A549 (cell line): Measurements from ENCODE around the gene GPX5. TPM values are rescaled to one million over a fixed set of nuclear protein-coding genes. Genes with fewer than 3 reads are reported as not detected.

Experiments
- ATAC-seq, 2 experiments: fragments of 200-7000 bp in 1 of 2; fragments of >200 bp in 1 of 2; cut with Nextera tagmentation in 1 of 2; cut with Tn5 transposase in 1 of 2; 3 replicates each; pipeline versions ENCODE4 v1.8.0 to v1.9.1; 2018 to 2020; ENCODE audit warnings: mild to moderate bottlenecking in 1 of 2, moderate library complexity in 1 of 2
- CTCF ChIA-PET: fragments of 300-600 bp; sonication (Branson Sonifier 250); formaldehyde crosslinking; extraction: SDS; loops from one replicate; lab custom pipeline; 2021; ENCODE audit warnings: antibody characterized with exemption, inconsistent platforms; lab: Yijun Ruan, JAX
- POLR2A ChIA-PET: fragments of 350-600 bp; formaldehyde crosslinking; extraction: SDS; loops from one replicate; lab custom pipeline; 2021; ENCODE audit warnings: antibody characterized with exemption, inconsistent platforms; lab: Yijun Ruan, JAX
- DNase-seq, 2 experiments: peaks; one replicate each; pipeline versions ENCODE4 v3.0.0 to v3.0.0-alpha.2; 2011 to 2016; ENCODE audit warnings: low read depth in 1 of 2, low spot score in 1 of 2
- FAIRE-seq: peaks from 2 replicates; lab custom pipeline; 2011; peaks lifted over from hg19 to GRCh38; lab: Jason Lieb, UNC
- H3K27ac ChIP-seq, 2 experiments: fragments of >200 bp; sonication (Bioruptor Twin); formaldehyde crosslinking; 3 replicates each; pipeline ENCODE4 v1.5.1; 2016 to 2017
- H3K4me1 ChIP-seq: fragments of >200 bp; sonication (Bioruptor Twin); formaldehyde crosslinking; 3 replicates; pipeline ENCODE4 v1.6.1; 2016
- H3K4me2 ChIP-seq: fragments of >200 bp; sonication (Bioruptor Twin); formaldehyde crosslinking; 3 replicates; pipeline ENCODE4 v1.6.1; 2016
- H3K4me3 ChIP-seq: fragments of >200 bp; sonication (Bioruptor Twin); formaldehyde crosslinking; 3 replicates; pipeline ENCODE4 v1.5.1; 2016
- H3K9me3 ChIP-seq: fragments of >200 bp; sonication (Bioruptor Twin); formaldehyde crosslinking; 3 replicates; pipeline ENCODE4 v1.6.1; 2016
- ATOH8 ChIP-seq: fragments of 250-450 bp; sonication (Bioruptor Pico); IDR thresholded peaks from 2 replicates; pipeline ENCODE4 v1.5.0; 2020; ENCODE audit warnings: low read depth, mild to moderate bottlenecking, moderate library complexity
- CHD4 ChIP-seq: fragments of 200-600 bp; sonication (generic); IDR thresholded peaks from 2 replicates; pipeline ENCODE4 v1.6.1; 2016; ENCODE audit warnings: antibody characterized with exemption, mild to moderate bottlenecking, borderline replicate concordance
- CTCF ChIP-seq: fragments of >200 bp; sonication (Bioruptor Twin); formaldehyde crosslinking; IDR thresholded peaks from 3 replicates; pipeline ENCODE4 v1.5.1; 2016
- ELK1 ChIP-seq: fragments of 150-350 bp; IDR thresholded peaks from 2 replicates; pipeline ENCODE4 v1.6.1; 2014; ENCODE audit warnings: low read depth, mild to moderate bottlenecking, low read length
- FOSB ChIP-seq: fragments of 250-450 bp; sonication (Bioruptor Pico); IDR thresholded peaks from 2 replicates; pipeline ENCODE4 v1.5.0; 2020; ENCODE audit warnings: mild to moderate bottlenecking, moderate library complexity
- GATA3 ChIP-seq: IDR thresholded peaks from 2 replicates; pipeline ENCODE4 v1.6.1; 2012; ENCODE audit warnings: borderline replicate concordance
- HES2 ChIP-seq: fragments of >200 bp; sonication (Bioruptor Twin); formaldehyde crosslinking; IDR thresholded peaks from 2 replicates; pipeline ENCODE4 v1.6.1; 2016
- HMGXB4 ChIP-seq: fragments of 250-450 bp; sonication (Bioruptor Pico); IDR thresholded peaks from 2 replicates; pipeline ENCODE4 v1.5.0; 2021; ENCODE audit warnings: mild to moderate bottlenecking, moderate library complexity, borderline replicate concordance
- HOXB13 ChIP-seq: fragments of 250-450 bp; sonication (Bioruptor Pico); IDR thresholded peaks from 2 replicates; pipeline ENCODE4 v1.5.0; 2020; ENCODE audit warnings: low read depth, mild to moderate bottlenecking, moderate library complexity
- HOXB5 ChIP-seq: fragments of 250-450 bp; sonication (Bioruptor Pico); IDR thresholded peaks from 2 replicates; pipeline ENCODE4 v1.5.0; 2020; ENCODE audit warnings: mild to moderate bottlenecking, moderate library complexity
- KDM1A ChIP-seq: fragments of 200-600 bp; sonication (generic); IDR thresholded peaks from 2 replicates; pipeline ENCODE4 v1.6.1; 2016; ENCODE audit warnings: low read depth, mild to moderate bottlenecking
- MAFK ChIP-seq: fragments of 450-650 bp; IDR thresholded peaks from 2 replicates; pipeline ENCODE4 v1.6.1; 2014; ENCODE audit not compliant: partially characterized antibody
- MAX ChIP-seq: IDR thresholded peaks from 2 replicates; pipeline ENCODE4 v1.6.1; 2012
- NFE2L2 ChIP-seq: fragments of 150-350 bp; conservative IDR thresholded peaks from 2 replicates; pipeline ENCODE4 v1.6.1; 2014; ENCODE audit warnings: low read length
- NR3C1 ChIP-seq: fragments of >200 bp; sonication (Bioruptor Twin); formaldehyde crosslinking; IDR thresholded peaks from 3 replicates; pipeline ENCODE4 v1.6.1; 2017
- POLR2A ChIP-seq: IDR thresholded peaks from 2 replicates; pipeline ENCODE4 v1.6.1; 2012; ENCODE audit warnings: mild to moderate bottlenecking, low read length
- RAD21 ChIP-seq, 2 experiments: fragments of >200 bp in 1 of 2; sonication (Bioruptor Twin) in 1 of 2; formaldehyde crosslinking in 1 of 2; IDR thresholded peaks in 1 of 2; conservative IDR thresholded peaks in 1 of 2; 2 replicates in 1 of 2; 3 replicates in 1 of 2; pipeline ENCODE4 v1.6.1; 2012 to 2018; ENCODE audit warnings: inconsistent platforms in 1 of 2
- SMC3 ChIP-seq: fragments of >200 bp; sonication (Bioruptor Twin); formaldehyde crosslinking; IDR thresholded peaks from 3 replicates; pipeline ENCODE4 v1.6.1; 2018; ENCODE audit warnings: inconsistent platforms
- SREBF2 ChIP-seq: fragments of 450-650 bp; IDR thresholded peaks from 2 replicates; pipeline ENCODE4 v1.6.1; 2014; ENCODE audit warnings: mild to moderate bottlenecking, moderate library complexity
- USF2 ChIP-seq: fragments of 450-650 bp; IDR thresholded peaks from 2 replicates; pipeline ENCODE4 v1.6.1; 2014; ENCODE audit warnings: antibody characterized with exemption
- ZC3H11A ChIP-seq: fragments of 450-650 bp; IDR thresholded peaks from 2 replicates; pipeline ENCODE4 v1.6.1; 2014; ENCODE audit warnings: antibody characterized with exemption, mild to moderate bottlenecking
- ZFP36 ChIP-seq: fragments of 450-650 bp; IDR thresholded peaks from 2 replicates; pipeline ENCODE4 v1.6.1; 2014; ENCODE audit warnings: borderline replicate concordance; ENCODE audit not compliant: partially characterized antibody
- ZNF302 ChIP-seq: fragments of 250-450 bp; sonication (Bioruptor Pico); IDR thresholded peaks from 2 replicates; pipeline ENCODE4 v1.9.0; 2021; ENCODE audit warnings: inconsistent platforms, mild to moderate bottlenecking, moderate library complexity
- ZSCAN20 ChIP-seq: fragments of 250-450 bp; sonication (Bioruptor Pico); IDR thresholded peaks from 2 replicates; pipeline ENCODE4 v1.8.0; 2022; ENCODE audit warnings: mild to moderate bottlenecking, moderate library complexity
- WGBS: methylation state at CpG from one replicate; pipeline ENCODE4 v1.1.6; 2017; ENCODE audit errors: missing lambda C conversion rate; 5-methylcytosine and 5-hydroxymethylcytosine counted together
- polyA plus RNA-seq, 4 experiments: library from polyadenylated mRNA; depleted of rRNA in 3 of 4; stranded (reverse); fragments of >200 nt; fragmentation: RNase III in 1 of 4; extraction: RNeasy Plus Mini Kit Qiagen cat#74134 plus additional on column Dnase treatment in 1 of 4; gene quantifications; 2 replicates in 3 of 4; 3 replicates in 1 of 4; pipeline ENCODE4 v1.2.3, GENCODE V29; 2011 to 2017

Gene GPX5
- polyA plus RNA-seq, 2 of the 4 experiments (the other 2 are of a cell fraction), result not detected

- Histone ChIP-seq H3K4me3 (no peak overlapping the region), H3K27ac (no peak overlapping the region), H3K4me2 (no peak overlapping the region), H3K9me3 (no peaks in the 10 kb centered on the region)
- ChIA-PET CTCF (interaction anchor here (0.7 kb wide), 1 partner anchor 55 kb away, joined by 3 read pairs; no protein-coding TSS in a partner anchor), POLR2A (no interaction called here)
- WGBS, result 67% methylated on average over 3 of the region's 3 CpGs
- no peak for FAIRE-seq
- TF ChIP-seq ZFP36 (no peak), ATOH8 (CRISPR knock-in tag) (no peak), HOXB13 (CRISPR knock-in tag) (no peak), HOXB5 (CRISPR knock-in tag) (no peak), RAD21 (conservative IDR thresholded peaks at IDR 0.05 in 1 of 2, IDR thresholded peaks at IDR 0.05 in 1 of 2) (no peak), ZC3H11A (no peak), SMC3 (no peak), MAFK (no peak), USF2 (no peak), HMGXB4 (no peak), CHD4 (no peak), CTCF (no peak), FOSB (CRISPR knock-in tag) (no peak), KDM1A (no peak), ZSCAN20 (CRISPR knock-in tag) (no peak), ZNF302 (CRISPR knock-in tag) (no peak), POLR2A (no peak), HES2 (no peak), GATA3 (no peak), NFE2L2 (no peak)
- TF ChIP-seq, all 56 proteins: peak for 0
- ATAC-seq (no peak), DNase-seq (no peak)
- H3K4me1 ChIP-seq, result peaks cover 4% of the 10 kb centered on the region; the same call in 2 of the 3 replicates
Measured at GRCh38 chr6:28486988-28487742, 38.5 kb upstream of the GPX5 start.

GRCh38 chr6:28488916-28489365, 36.7 kb upstream of the GPX5 start:
- CTCF ChIA-PET, result no interaction called here
- TF ChIP-seq ELK1, result no peak
- TF ChIP-seq HMGXB4, result 0 out of 2 replicates have a peak, but pooled peaks have one; percentile 15
- TF ChIP-seq NR3C1, result no peak
- peak; percentile 61 for TF ChIP-seq SREBF2
- 0 out of 2 replicates have a peak, but pooled peaks have one; percentile 5 for TF ChIP-seq MAX
- TF ChIP-seq, all 56 proteins: peak for 3
- H3K27ac ChIP-seq, result peak overlapping the region; percentile 85 to 93
- peaks cover 4% of the 10 kb centered on the region; the same call in 2 of the 3 replicates for H3K4me1 ChIP-seq
- ATAC-seq (peak; percentile 15 to 42; a peak in 3 of 6 replicates), FAIRE-seq (no peak), DNase-seq (peak in 1 of 2 experiments; percentile 76)
- H3K9me3 ChIP-seq, result no peaks in the 10 kb centered on the region
- POLR2A ChIA-PET, result interaction anchor here (0.5 to 1.5 kb wide), 15 partner anchors 14 to 1237 kb away, joined by 3 to 14 read pairs (median 3); a partner anchor contains a TSS
- peak overlapping the region; percentile 93 for H3K4me2 ChIP-seq
- 1% methylated on average over 14 of the region's 14 CpGs for WGBS
- peak overlapping the region; percentile 62 for H3K4me3 ChIP-seq
